H1 (cell line): Measurements from ENCODE around the gene MTCL3.

Experiments
- ATF2 ChIP-seq: IDR thresholded peaks from 2 replicates; pipeline ENCODE4 v1.6.1; 2012; ENCODE audit warnings: low read length, inconsistent platforms
- CTCF ChIP-seq, 3 experiments: IDR thresholded peaks; 1 replicate in 2 of 3; 2 replicates in 1 of 3; pipeline versions ENCODE4 v1.5.1 to v1.6.1; 2011; ENCODE audit warnings: low read length in 3 of 3, mild to moderate bottlenecking in 3 of 3, inconsistent platforms in 2 of 3, low read depth in 1 of 3, moderate library complexity in 1 of 3; ENCODE audit not compliant: insufficient read depth in 1 of 3; ENCODE audit errors: control extremely low read depth in 1 of 3
- HDAC6 ChIP-seq: IDR thresholded peaks from one replicate; pipeline ENCODE4 v1.7.1; 2012; ENCODE audit warnings: low read depth, mild to moderate bottlenecking, inconsistent platforms, low read length, moderate library complexity
- POLR2A ChIP-seq, 2 experiments: IDR thresholded peaks; 1 replicate in 1 of 2; 2 replicates in 1 of 2; pipeline ENCODE4 v1.6.1; 2011; ENCODE audit warnings: low read depth in 2 of 2, low read length in 2 of 2, mild to moderate bottlenecking in 2 of 2; ENCODE audit errors: control extremely low read depth in 1 of 2
- RBBP5 ChIP-seq: IDR thresholded peaks from 2 replicates; pipeline ENCODE4 v1.7.1; 2012; ENCODE audit warnings: low read depth, mild to moderate bottlenecking, inconsistent platforms, low read length, moderate library complexity, borderline replicate concordance
- RFX5 ChIP-seq: IDR thresholded peaks from 2 replicates; pipeline ENCODE4 v1.6.1; 2011; ENCODE audit warnings: low read depth, low read length, improper control_type of control experiment, borderline replicate concordance
- RNF2 ChIP-seq: fragments of 200-900, 300-1000 bp; sonication (generic); IDR thresholded peaks from 2 replicates; pipeline ENCODE4 v1.7.1; 2016; ENCODE audit warnings: borderline replicate concordance, low read depth, mild to moderate bottlenecking, antibody characterized with exemption, low read length; ENCODE audit not compliant: poor library complexity, severe bottlenecking; ENCODE audit errors: missing control alignments
- RXRA ChIP-seq: IDR thresholded peaks from 2 replicates; pipeline ENCODE4 v1.6.1; 2011; ENCODE audit warnings: low read depth, mild to moderate bottlenecking, low read length, moderate library complexity; ENCODE audit not compliant: insufficient read depth
- TAF1 ChIP-seq: IDR thresholded peaks from 2 replicates; pipeline ENCODE4 v1.6.1; 2011; ENCODE audit warnings: mild to moderate bottlenecking, low read depth, low read length
- YY1 ChIP-seq: IDR thresholded peaks from 2 replicates; pipeline ENCODE4 v1.6.1; 2011; ENCODE audit warnings: low read depth, mild to moderate bottlenecking, low read length
- ZNF274 ChIP-seq: IDR thresholded peaks from 2 replicates; pipeline ENCODE4 v1.7.0; 2012; ENCODE audit warnings: low read length, borderline replicate concordance; ENCODE audit errors: extremely low read depth

- TF ChIP-seq HDAC6 = no peak
- TF ChIP-seq YY1 = no peak
- TF ChIP-seq RBBP5 = no peak
- no peak for TF ChIP-seq RXRA
- TF ChIP-seq CTCF (IDR thresholded peaks at IDR 0.05; ENCODE audit: control extremely low read depth in 1 of 3, insufficient read depth in 1 of 3, low read depth in 1 of 3, low read length in 3 of 3) = no peak
- TF ChIP-seq RFX5 = no peak
- no peak for TF ChIP-seq ZNF274
- no peak for TF ChIP-seq POLR2A (IDR thresholded peaks at IDR 0.05; ENCODE audit: control extremely low read depth in 1 of 2, low read depth in 2 of 2, low read length in 2 of 2)
- TF ChIP-seq TAF1 = no peak
- TF ChIP-seq ATF2 = no peak
- TF ChIP-seq RNF2 = no peak
These were observed 60.9 kb downstream of the MTCL3 start for GRCh38 chr6:127458222-127458621.
